Measurements from ENCODE around the gene DHRS3. TPM values are rescaled to one million over a fixed set of nuclear protein-coding genes. Genes with fewer than 3 reads are reported as not detected.

Gene DHRS3
- polyA plus RNA-seq, 1 donor (not counting 4 experiments of a cell fraction or from before 2014, with no cell fraction given): 10.7 TPM

DNA sequence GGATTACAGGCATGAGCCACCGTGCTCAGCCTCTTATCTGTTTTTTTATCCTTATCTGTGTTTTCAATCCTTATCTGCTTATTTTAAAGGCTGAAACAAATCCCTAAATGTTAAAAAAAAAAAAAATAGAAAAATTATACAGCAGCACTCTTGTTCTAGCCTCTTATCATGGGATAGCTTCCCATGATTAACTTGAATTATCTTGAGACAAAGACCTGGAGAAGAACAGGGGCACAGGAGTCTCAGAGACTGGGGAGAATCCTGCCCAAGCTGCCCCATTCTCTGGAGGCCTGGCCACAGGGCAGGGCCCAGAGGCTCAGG is 86.9 kb downstream of the DHRS3 start:
- H3K9ac ChIP-seq (ENCODE audit: control insufficient read depth, extremely low read depth, insufficient read depth, low read length): no peak overlapping the region
- H3K36me3 ChIP-seq (ENCODE audit: control insufficient read depth in 2 of 2, extremely low read depth in 1 of 2, insufficient read depth in 2 of 2, low read length in 2 of 2): no peaks in the 10 kb centered on the region
- no peaks in the 10 kb centered on the region for H4K20me1 ChIP-seq (ENCODE audit: control insufficient read depth, extremely low read depth, insufficient read depth, low read length)
- dilution Hi-C loops (cut with MboI; ENCODE audit: extremely low pct_ligation_motif_present, low sequenced_read_pairs): no loop called here
- no peak for FAIRE-seq
- no peaks in the 10 kb centered on the region for H3K9me1 ChIP-seq (ENCODE audit: control insufficient read depth, extremely low read depth, insufficient read depth, low read length)
- H3K4me3 ChIP-seq (ENCODE audit: control insufficient read depth in 2 of 3, extremely low read depth in 1 of 3, insufficient read depth in 2 of 3, low read depth in 1 of 3, low read length in 3 of 3): no peak overlapping the region
- TF ChIP-seq, protein P1, sequence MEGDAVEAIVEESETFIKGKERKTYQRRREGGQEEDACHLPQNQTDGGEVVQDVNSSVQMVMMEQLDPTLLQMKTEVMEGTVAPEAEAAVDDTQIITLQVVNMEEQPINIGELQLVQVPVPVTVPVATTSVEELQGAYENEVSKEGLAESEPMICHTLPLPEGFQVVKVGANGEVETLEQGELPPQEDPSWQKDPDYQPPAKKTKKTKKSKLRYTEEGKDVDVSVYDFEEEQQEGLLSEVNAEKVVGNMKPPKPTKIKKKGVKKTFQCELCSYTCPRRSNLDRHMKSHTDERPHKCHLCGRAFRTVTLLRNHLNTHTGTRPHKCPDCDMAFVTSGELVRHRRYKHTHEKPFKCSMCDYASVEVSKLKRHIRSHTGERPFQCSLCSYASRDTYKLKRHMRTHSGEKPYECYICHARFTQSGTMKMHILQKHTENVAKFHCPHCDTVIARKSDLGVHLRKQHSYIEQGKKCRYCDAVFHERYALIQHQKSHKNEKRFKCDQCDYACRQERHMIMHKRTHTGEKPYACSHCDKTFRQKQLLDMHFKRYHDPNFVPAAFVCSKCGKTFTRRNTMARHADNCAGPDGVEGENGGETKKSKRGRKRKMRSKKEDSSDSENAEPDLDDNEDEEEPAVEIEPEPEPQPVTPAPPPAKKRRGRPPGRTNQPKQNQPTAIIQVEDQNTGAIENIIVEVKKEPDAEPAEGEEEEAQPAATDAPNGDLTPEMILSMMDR (optimal IDR thresholded peaks at IDR 0.05 in 1 of 3, IDR thresholded peaks at IDR 0.05 in 1 of 3, conservative IDR thresholded peaks at IDR 0.05 in 1 of 3; ENCODE audit: extremely low read depth in 1 of 3, insufficient read depth in 2 of 3, low read length in 3 of 3): no peak
- TF ChIP-seq EZH2 (IDR thresholded peaks at IDR 0.05; ENCODE audit: low read length): no peak
- no peaks in the 10 kb centered on the region for H3K79me2 ChIP-seq (ENCODE audit: control insufficient read depth, insufficient read depth, low read length)
- no peaks in the 10 kb centered on the region for H3K27me3 ChIP-seq (ENCODE audit: control insufficient read depth, extremely low read depth, insufficient read depth, low read length)
- no peaks in the 10 kb centered on the region for H3K9me3 ChIP-seq (ENCODE audit: control insufficient read depth, low read depth, low read length)
- H3K4me2 ChIP-seq (ENCODE audit: control insufficient read depth, extremely low read depth, insufficient read depth, low read depth, low read length): no peak overlapping the region
- no peak overlapping the region for H2AFZ ChIP-seq (ENCODE audit: control insufficient read depth, low read length)
- H3K27ac ChIP-seq (ENCODE audit: control insufficient read depth, insufficient read depth, low read length): no peak overlapping the region
- DNase-seq (ENCODE audit: low read depth, low spot score): no peak
- no peaks in the 10 kb centered on the region for H3K4me1 ChIP-seq (ENCODE audit: control insufficient read depth, extremely low read depth, insufficient read depth, low read length)

DNA sequence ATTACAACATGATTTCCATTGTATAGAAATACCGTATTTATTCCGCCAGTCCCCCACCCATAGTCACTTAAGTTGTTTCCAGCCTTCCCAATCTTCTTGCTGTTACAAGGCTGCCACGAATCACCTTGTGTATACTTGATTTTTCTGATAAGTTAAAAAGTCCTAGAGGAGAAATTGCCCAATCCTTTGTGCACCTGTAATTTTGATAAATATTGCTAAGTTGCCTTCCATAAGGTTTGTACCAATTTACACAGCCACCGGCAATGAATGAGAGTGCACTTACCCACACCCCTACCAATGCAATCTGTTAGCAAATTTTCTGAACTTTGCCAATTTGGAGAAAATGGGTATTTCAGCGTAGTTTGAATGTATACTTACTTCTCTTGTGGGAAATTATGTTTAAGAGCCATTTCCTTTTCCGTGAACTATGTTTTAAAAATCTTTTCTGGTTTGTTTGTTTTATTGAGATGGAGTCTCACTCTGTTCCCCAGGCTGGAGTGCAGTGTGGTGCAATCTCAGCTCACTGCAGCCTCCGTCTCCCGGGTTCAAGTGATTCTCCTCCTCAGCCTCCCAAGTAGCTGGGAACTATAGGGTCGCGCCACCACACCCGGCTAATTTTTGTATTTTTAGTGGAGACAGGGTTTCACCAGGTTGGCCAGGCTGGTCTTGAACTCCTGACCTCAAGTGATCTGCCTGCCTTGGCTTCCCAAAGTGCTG is 87.4 kb downstream of the DHRS3 start:
- Histone ChIP-seq H2AFZ (ENCODE audit: control insufficient read depth, low read length) (no peak overlapping the region), H3K36me3 (ENCODE audit: control insufficient read depth in 2 of 2, extremely low read depth in 1 of 2, insufficient read depth in 2 of 2, low read length in 2 of 2) (no peaks in the 10 kb centered on the region), H3K4me2 (ENCODE audit: control insufficient read depth, extremely low read depth, insufficient read depth, low read depth, low read length) (no peak overlapping the region), H3K4me1 (ENCODE audit: control insufficient read depth, extremely low read depth, insufficient read depth, low read length) (no peaks in the 10 kb centered on the region), H3K4me3 (ENCODE audit: control insufficient read depth in 2 of 3, extremely low read depth in 1 of 3, insufficient read depth in 2 of 3, low read depth in 1 of 3, low read length in 3 of 3) (no peak overlapping the region), H3K27ac (ENCODE audit: control insufficient read depth, insufficient read depth, low read length) (no peak overlapping the region), H4K20me1 (ENCODE audit: control insufficient read depth, extremely low read depth, insufficient read depth, low read length) (no peaks in the 10 kb centered on the region), H3K79me2 (ENCODE audit: control insufficient read depth, insufficient read depth, low read length) (no peaks in the 10 kb centered on the region), H3K27me3 (ENCODE audit: control insufficient read depth, extremely low read depth, insufficient read depth, low read length) (no peaks in the 10 kb centered on the region), H3K9me1 (ENCODE audit: control insufficient read depth, extremely low read depth, insufficient read depth, low read length) (no peaks in the 10 kb centered on the region), H3K9me3 (ENCODE audit: control insufficient read depth, low read depth, low read length) (no peaks in the 10 kb centered on the region), H3K9ac (ENCODE audit: control insufficient read depth, extremely low read depth, insufficient read depth, low read length) (no peak overlapping the region)
- TF ChIP-seq, protein P1 (optimal IDR thresholded peaks at IDR 0.05 in 1 of 3, IDR thresholded peaks at IDR 0.05 in 1 of 3, conservative IDR thresholded peaks at IDR 0.05 in 1 of 3; ENCODE audit: extremely low read depth in 1 of 3, insufficient read depth in 2 of 3, low read length in 3 of 3): no peak
- no peak for TF ChIP-seq EZH2 (IDR thresholded peaks at IDR 0.05; ENCODE audit: low read length)
- dilution Hi-C loops (cut with MboI; ENCODE audit: extremely low pct_ligation_motif_present, low sequenced_read_pairs): no loop called here
- DNase-seq (ENCODE audit: low read depth, low spot score) (no peak), FAIRE-seq (no peak)

All from keratinocyte (primary cell).